RWPE1 (cell line): ENCODE data around the gene RBL1.

Experiments
- CTCF ChIA-PET: fragments of 350-600 bp; sonication (Branson Sonifier 250); formaldehyde crosslinking; extraction: SDS; loops from one replicate; lab custom pipeline; 2021; lab: Yijun Ruan, JAX
- POLR2A ChIA-PET: fragments of 400-600 bp; formaldehyde crosslinking; extraction: SDS; loops from one replicate; lab custom pipeline; 2020; ENCODE audit warnings: antibody characterized with exemption; ENCODE audit not compliant: low non-redundant PET; lab: Yijun Ruan, JAX
- DNase-seq: peaks from one replicate; pipeline ENCODE4 v3.0.0; 2012; ENCODE audit warnings: low spot score
- H3K27ac ChIP-seq: fragments of 450-650 bp; 2 replicates; pipeline ENCODE4 v1.5.1; 2017
- TF ChIP-seq, protein P1 (sequence below): fragments of 450-650 bp; conservative IDR thresholded peaks from 2 replicates; pipeline ENCODE4 v1.5.1; 2017; ENCODE audit warnings: low read depth, mild to moderate bottlenecking

Gene RBL1

DNA sequence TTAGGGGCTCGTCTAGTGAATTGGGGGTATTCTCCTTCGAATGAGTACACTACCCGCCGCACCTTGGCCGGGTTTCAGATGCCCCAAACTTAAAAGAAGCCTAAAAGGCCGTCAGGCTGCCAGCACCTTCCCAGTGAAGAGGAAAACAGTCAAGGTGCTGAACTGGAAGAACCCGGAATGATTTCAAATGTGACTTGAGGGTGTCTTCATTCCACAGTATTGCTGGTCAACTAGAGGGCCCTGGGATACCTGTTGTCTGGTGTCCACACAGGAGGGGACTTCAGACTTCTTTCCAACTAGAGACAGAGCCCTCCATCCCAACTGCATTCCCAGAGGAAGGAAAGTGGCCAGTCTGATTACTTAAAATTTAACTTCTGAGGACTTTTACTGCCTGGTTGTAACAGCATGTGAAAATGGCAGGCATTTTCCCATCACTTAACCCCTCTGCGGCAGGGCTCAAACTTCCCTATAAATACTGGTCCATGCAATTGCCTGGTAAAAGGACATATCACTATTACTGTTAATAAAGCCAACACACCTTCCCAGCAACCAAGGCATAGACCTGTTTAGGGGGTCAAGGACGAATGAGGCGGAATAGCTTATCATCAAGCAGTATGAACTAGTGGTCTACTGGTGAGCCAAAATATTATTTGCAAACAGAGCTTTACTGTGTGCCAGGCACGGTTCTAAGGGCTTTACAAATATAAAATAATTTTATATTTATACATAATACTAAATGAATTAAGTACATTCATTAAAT is 143.6 kb downstream of the RBL1 start:
- no peak for DNase-seq
- TF ChIP-seq, protein P1, sequence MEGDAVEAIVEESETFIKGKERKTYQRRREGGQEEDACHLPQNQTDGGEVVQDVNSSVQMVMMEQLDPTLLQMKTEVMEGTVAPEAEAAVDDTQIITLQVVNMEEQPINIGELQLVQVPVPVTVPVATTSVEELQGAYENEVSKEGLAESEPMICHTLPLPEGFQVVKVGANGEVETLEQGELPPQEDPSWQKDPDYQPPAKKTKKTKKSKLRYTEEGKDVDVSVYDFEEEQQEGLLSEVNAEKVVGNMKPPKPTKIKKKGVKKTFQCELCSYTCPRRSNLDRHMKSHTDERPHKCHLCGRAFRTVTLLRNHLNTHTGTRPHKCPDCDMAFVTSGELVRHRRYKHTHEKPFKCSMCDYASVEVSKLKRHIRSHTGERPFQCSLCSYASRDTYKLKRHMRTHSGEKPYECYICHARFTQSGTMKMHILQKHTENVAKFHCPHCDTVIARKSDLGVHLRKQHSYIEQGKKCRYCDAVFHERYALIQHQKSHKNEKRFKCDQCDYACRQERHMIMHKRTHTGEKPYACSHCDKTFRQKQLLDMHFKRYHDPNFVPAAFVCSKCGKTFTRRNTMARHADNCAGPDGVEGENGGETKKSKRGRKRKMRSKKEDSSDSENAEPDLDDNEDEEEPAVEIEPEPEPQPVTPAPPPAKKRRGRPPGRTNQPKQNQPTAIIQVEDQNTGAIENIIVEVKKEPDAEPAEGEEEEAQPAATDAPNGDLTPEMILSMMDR: no peak
- H3K27ac ChIP-seq: peak overlapping the region; percentile 80
- CTCF ChIA-PET: no interaction called here
- POLR2A ChIA-PET: no interaction called here

DNA sequence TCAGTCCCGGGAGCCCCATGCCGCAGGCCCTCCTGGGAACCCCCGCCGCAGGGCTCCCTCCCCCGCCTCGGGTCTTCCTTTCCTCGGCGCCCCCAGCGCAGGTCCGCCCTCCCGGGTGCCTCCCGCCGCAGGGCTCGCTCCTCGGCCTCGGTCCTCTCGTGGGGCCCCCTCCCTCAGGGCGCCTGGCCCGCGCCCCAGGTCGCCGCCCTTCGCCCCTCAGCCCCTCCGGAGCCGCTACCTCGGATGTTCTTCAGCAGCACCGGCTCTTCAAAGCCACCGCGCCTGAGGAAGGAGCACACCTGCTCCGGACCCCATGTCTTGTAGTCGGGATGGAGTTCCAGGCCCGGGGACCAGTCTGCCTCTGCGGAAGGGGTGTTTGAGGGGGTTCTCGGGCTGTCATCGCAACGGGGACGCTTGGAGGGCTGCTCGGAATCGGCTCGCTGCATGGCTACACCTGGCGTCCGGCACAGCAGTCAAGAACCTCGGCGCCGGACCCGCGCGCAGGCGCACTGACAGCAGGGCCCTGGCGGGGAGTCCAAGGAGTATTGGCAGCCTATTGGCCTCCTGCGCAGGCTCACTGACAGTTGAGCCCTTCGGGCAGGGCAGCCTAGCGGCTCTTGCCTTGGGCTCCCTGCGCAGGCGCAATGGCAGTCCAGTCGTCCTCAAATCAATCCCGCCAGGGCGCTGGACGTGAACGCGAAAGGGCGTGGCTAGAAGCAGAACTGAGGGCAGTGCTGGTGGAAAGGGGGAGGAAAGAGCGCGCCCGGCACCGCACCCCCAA is 144.4 kb downstream of the RBL1 start, which contains the start of gene SAMHD1:
Gene SAMHD1 (minus strand): TSS at position 511 of the 781 bp plus-strand sequence. CDS start 65 bp downstream, at position 446.
- peak within 1 kb of the TSS; percentile 80 for H3K27ac ChIP-seq
- DNase-seq: peak; percentile 100
- ChIA-PET POLR2A (no interaction called here), CTCF (no interaction called here)
- TF ChIP-seq, protein P1: no peak

DNA sequence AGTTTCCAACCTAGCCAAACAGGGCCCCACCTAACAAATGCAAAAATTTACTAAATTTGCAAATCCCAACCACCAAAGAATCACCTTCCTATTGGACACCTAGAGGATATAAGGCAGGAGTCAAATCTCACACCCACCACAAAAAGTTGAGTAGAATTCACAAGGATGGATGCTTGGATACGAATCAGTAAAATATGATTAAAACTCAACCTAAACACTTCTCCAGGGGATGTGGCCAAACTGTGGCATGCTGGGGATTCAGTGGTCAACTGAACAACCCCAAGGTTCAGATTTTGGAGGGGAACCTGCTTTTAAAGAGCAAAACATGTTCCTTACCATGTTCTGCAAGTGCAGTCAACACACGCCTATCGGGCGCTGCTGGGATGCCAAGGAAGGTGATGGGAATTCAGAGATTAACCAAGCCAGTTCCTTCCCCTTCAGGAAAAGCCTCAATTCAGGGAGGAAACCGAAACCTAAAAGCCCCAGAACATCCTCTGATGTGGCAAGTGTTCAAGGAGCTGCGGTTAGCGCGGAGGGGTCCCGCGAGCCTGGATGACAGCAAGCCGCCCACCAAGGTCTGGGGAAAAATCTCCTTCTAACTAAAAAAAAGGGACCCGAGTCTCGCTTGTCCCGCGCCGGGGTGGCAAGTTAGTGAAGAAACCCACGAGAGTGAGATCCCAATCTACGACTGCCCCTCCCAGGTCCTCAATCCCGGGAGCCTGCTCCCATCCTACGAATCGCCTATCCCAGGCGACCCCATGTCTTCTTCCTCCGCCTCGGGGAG is 145.2 kb downstream of the RBL1 start:
- POLR2A ChIA-PET: no interaction called here
- TF ChIP-seq, protein P1: no peak
- CTCF ChIA-PET: interaction anchor here (0.6 to 0.8 kb wide), 4 partner anchors 32 to 75 kb away, joined by 3 read pairs; no protein-coding TSS in a partner anchor
- peak overlapping the region; percentile 80 for H3K27ac ChIP-seq
- peak; percentile 77 for DNase-seq
